ENCODE results near the gene SMYD3.

GRCh38 chr1:246178717-246179311 is 328.3 kb downstream of the SMYD3 start:
- TF ChIP-seq CTCF (IDR thresholded peaks at IDR 0.05; ENCODE audit: low read depth, low read length, poor library complexity, severe bottlenecking) = no peak
- TF ChIP-seq EZH2phosphoT487 (IDR thresholded peaks at IDR 0.05; ENCODE audit: borderline replicate concordance, low read length) = no peak

Measured in DOHH2 (cell line).